Activated T-helper 9 cell treated with anti-CD3 and anti-CD28 coated beads, Interleukin-2, amount 50 U/mL, for 16 hours (primary cell): ENCODE measurements around the gene LRRC61.

Experiments
- DNase-seq: peaks from one replicate; pipeline ENCODE4 v3.0.0-alpha.2; 2020; ENCODE audit warnings: low read depth

LRRC61 gene

DNA sequence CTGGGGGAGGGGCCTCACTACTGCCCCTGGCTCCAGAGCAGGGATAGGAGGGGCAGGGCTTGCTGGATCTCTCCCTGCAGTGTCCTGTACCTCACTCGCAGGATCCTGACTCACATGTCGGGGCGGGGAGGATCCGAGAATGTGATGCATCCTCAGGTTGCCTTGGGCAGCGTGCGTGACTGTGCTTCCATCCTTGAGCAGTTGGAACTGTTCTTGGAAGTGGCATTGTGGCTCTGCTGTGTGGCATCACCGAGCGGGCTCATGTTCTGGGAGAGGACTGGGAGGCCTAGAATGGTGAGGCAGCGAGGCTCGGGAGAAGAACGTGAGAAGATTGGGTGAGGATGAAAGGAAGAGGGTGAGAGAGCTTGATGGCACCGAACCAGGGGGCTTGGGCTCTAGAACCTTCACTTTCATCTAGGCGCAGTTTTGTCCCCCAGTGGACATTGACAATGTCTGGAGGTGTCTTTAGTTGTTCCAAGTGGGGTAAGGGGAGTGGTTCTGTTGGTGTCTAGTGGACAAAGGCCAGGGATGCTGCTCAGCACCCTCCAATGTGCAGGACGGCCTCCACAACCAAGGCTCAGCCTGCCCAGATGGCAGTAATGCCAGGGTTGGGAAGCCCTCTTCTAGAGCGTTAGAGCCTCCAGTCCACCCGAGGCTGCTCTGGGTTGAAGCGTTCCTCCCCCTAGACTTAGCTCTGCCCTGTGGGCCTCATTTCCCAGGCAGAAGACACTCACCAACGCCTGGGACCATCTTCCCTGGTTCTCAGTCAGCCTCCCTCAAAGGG lies 9.9 kb downstream of the LRRC61 start:
- no peak for DNase-seq

DNA sequence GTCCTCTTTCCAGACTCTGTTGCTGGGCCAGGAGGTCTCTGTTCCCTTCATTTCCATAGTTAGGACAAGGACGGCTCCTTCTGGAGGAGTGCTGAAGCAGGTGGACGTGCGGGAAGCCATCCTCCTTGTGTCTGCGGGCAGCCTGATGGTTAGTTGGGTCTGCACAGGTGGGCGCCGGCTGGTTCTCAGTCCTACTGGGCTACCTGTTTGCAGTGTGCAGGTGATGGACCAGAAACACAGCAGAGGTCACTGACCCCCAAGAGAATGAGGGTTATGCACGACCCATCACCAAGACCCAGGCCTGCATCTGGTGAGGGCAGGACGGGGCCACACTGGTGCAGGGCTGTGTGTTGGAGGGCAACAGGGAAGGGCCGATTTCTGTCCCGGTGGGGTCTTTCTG lies 10.5 kb downstream of the LRRC61 start:
- no peak for DNase-seq

DNA sequence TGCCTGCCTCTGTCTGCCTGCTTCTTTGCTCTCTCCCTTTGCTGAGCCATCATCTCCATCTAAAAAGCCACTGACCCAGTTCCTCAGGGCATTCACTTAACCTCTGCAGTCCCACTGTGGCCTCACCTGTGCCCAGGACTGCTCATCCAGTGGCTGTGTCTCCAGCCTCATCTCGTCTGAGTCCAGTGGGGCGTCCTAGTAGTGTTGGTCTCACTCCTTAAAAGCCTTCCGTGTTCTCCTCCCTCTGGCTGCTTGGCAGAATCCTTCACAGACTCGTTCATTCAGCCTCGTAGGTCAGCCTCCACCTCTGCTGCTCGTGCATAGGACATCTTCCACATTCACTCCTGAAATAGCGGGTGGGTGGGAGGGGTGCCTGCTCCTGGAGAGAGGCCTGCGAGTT lies 11.0 kb downstream of the LRRC61 start:
- no peak for DNase-seq

DNA sequence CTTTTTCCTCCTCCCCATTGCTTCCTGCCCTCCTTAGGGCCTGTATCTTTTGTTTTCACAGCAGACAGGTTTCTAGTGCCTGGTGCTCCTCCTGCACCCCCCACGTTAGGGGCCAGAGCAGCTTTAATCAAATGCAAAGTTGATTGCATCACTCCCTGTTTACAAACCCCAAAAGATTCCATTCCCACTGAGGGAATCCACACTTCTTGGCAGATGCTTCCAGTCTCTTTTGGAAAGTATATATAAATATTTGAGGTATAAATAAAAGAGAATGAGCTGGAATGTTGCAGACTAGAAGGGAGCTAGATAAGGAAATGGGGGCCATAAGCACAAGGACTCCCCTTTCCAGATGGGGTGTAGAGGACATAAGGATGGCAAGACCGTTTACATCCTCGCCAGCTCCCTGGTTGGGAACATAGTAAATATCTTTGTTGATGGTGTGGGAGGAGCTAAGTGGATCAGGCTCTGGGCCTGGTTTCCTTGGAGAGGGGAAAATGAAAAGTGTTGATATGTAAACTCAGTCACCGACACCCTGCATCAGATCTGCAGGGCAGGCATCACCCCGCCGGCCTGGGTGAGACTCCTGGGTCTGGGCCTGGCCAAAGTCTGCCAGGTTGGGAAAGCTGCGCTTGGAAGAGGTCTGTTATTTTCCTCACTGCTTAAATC lies 12.1 kb downstream of the LRRC61 start:
- no peak for DNase-seq

DNA sequence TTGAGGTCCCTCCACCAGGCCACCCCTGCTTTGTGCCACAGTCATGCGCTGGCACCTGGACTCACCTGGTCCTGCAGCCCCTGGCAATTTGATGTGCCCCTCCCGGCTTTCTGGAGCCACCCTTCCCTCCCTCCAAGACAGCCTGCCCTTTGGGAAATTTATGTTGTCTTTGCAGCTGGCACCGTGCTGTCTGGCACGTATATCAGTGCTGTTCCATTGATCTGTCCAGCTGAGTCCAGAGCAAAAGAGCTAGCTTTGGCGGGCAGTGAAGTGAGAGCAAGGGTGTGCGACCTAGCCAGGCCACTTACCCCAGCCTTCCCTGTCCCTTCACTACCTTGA lies 12.6 kb downstream of the LRRC61 start:
- no peak for DNase-seq

DNA sequence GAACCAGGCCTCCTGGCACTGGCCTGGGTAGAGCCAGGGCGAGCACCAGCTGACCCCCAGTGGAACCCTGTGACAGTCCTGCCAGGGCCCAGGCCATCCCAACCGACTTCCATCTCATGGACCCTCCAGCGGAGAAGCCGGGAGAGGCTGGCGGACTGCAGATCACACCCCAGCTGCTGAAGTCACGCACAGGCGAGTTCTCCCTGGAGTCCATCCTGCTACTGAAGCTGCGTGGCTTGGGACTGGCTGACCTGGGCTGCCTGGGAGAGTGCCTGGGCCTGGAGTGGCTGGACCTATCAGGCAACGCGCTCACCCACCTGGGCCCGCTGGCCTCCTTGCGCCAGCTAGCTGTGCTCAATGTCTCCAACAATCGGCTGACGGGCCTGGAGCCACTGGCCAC lies 13.6 kb downstream of the LRRC61 start:
- DNase-seq = no peak

DNA sequence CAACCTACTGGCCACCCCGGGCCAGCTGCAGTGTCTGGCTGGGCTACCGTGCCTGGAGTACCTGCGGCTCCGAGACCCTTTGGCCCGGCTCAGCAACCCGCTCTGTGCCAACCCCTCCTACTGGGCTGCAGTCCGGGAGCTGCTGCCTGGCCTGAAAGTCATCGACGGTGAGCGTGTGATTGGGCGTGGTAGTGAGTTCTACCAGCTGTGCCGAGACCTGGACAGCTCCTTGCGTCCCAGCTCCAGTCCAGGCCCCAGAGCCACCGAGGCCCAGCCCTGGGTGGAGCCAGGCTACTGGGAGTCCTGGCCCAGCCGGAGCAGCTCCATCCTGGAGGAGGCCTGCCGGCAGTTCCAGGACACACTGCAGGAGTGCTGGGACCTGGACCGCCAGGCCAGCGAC lies 14.0 kb downstream of the LRRC61 start:
- DNase-seq = no peak

DNA sequence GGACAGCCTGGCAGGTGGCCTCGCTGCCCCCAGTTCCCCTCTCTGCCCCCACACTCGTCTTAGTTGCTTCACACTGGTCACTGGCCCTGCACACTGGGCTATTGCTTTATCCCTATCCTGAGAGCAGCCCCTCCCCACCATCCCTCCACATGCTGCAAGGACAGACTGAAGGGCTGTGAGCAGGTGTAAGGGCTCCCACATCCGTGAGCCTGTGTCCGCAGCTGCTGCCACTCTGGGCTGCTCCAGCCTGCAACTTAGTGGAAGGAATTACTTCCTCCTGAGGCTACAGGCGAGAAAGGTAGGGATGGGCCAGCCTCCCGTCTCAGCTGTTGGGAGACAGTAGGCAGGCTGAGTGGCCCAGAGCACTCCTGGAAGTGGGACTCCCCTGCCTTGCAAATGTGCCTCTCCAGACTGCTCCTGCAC lies 14.5 kb downstream of the LRRC61 start:
- no peak for DNase-seq

DNA sequence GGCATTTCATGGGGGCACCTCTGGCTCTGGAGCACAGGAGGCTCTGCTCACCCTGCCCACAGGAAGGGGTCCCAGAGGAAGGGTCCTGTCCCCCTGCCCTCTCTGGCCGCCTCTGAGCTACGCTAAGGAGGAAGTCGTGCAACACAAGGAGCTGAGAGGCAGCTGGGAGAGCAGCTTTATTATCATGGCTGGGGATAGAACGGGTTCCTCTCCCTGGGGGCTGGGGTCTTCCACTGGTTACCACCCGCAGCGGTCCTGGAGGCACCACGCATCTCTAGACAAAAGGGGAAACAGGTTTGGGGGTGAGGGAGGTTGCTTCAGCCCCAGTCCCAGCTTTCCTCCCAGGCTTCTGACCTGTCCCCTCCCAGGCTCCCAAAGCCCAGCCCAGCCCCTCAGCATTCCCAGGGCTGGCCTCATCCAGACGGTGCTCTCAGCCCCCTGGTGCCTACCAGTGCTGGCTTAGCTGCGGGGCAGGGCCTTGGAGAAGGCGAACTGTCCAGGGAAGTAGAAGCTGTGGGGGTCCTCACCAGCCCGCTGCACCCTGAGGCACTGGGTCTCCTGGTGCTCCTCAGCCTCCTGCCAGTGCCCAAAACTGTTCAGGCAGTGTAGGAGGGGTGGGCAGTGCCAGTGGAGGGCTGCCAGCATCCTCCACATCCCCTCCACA lies 15.1 kb downstream of the LRRC61 start:
- no peak for DNase-seq

DNA sequence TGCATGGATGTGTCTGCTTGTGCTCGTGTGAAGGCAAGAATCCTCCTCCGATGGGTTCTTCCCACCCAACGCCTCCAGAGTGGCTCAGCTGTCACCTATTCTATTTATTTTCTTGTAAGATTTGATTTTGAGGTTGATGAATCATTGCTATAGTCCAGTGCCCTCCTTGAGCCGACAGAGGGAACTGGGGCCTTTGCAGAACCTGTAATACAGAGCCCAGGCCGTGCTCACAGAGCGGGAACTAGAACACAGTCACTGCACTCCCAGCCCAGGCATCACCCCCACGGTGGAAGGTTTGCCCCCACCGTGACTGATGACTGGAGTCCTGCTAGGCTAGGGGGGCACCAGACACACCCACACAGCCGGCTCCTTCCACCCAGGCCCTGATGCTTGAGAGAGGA lies 16.3 kb downstream of the LRRC61 start:
- no peak for DNase-seq

DNA sequence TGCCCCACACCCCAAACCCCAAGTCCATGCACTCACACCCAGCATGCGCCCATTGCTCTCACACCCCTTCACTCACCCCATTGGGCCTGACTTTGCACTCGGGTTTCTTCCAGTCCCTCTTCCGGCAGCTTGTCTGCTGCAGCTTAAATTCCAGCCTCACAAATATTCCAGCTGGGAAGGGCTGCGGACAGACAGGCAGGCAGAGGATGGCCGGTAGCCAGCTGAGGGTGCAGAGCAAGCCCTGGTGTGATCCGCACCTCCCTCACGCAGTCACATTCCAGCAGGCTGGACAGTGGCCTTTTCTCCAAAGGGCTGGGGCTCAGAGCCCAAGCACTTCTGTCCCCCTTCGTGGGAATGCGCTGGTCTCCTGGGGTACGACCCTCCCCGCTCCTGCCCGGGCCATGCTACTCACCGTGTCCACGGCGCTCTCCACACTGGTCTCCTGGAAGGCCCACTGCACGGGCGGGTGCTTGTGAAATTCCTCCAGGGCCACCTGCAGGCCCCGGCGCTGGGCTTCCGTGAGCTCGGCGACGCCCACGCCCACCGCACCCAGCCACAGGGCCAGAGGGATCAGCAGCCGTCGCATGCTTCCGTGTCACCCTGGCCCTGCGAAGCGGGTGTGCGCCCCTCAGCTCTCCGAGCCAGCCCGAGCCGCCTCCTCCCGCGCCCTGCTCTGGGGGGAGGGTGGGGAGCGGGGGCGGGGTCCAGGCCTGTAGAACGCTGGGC lies 17.0 kb downstream of the LRRC61 start:
- DNase-seq = no peak

DNA sequence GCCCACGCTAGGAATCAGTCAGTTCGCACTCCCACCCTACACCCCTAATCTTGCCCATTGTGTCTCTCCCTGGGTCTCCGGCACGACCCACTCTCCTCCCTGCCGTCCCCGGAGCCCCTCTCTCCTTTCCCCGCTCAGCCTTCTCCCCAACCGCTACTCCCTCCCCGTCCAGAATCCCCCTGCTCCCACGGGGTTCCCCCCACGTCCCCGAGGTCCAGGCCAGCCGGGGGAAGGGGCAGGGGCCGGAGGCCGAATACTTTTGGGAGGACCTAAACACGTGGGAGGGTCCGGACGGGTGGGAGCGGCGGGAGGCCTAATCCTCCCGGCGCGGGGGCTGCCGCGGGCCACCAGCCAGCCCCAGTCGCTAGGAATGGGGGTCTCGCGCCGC lies 17.7 kb downstream of the LRRC61 start:
- no peak for DNase-seq

DNA sequence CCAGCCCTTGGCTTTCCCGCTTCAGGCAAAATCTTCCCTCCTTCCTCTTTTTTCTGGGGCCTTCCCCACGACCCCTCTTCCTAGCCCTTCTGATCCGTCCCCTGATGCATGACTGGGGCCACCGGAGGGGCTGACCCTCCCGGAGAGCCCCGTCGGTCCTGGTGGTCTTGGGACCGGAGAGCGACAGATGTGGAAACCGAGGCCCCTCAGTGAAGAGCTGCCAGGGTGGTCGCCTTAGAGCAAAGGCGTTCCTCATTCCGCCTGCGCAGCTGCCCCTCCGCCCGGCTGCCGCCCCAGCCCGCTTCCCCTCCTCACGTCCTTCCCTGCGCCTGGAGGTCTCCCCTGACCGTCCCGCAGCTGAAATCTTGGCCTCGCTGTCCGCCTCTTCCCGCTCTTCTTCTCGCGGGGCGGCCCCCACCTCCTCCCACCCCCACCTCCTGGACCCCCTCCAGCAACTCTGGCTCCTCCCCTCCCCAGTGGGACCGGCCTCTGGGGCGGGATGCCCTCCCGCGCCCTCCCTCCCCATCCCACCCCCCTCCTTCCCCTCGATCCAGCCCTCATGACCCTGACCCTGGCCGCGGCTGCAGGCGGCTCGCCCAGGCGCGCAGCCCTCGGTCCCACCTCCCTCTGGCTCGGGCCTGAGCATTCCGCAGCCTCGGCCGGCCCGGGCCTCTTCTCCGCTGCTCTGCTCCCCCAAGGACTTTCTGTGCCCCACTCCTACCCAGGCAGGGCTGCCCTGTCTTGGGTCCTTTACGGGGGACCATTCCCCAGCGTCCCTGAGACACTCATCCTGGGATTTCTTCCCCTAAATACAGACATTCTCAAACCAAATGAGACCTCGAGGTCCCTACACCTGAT lies 18.3 kb downstream of the LRRC61 start, which contains the start of gene RARRES2:
RARRES2 (minus strand) TSS at position 367 of the 858 bp plus-strand sequence. CDS start 1,020 bp downstream, outside the sequence.
- no peak for DNase-seq

DNA sequence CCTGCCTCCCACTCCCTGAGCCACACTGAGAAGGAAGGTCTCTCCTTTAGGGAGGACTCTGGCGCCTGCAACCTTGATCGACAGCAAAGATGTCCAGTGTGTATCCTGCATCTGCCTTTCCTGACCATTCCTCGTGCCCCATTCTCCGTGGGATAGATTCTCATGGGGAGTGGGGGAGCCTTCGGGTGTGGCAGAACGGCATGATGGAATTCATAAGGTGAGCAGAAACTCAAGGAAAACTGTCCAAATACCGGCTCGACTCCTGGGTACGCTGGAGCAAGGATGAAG lies 18.9 kb downstream of the LRRC61 start:
- DNase-seq = no peak

DNA sequence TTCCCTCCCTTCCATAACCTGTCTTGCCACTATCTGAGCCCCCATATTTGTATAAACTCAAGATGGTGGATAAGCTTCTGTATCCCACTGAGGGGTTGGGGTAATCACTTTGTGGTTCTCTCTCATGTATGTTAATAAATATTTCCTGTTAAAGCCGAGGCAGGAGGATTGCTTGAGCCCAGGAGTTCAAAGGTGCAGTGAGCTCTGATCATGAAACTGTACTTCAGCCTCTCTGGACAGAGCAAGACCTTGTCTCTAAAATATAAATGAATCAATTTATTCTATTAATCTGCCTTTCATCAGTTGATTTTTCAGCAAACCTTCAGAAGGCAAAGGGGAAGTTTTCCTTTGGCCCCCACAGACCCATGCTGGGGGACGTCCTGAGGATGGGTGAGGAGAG lies 20.1 kb downstream of the LRRC61 start:
- no peak for DNase-seq

DNA sequence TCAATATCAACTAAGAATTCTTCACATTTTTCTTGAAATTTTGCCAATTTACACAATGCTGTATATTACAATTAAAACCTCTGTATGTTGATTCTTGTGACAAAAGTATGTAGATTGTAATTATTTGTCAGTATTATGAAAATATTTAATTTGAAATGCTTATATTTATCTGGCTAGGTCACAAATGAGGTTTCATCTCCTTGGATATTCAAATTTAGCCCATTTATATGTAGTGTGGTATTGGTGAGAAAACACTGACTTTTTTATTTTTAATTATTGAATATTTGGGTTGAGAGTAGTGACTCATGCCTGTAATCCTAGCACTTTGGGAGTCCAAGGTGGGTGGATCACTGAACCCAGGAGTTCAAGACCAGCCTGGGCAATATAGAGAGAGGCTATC lies 21.1 kb downstream of the LRRC61 start:
- no peak for DNase-seq

DNA sequence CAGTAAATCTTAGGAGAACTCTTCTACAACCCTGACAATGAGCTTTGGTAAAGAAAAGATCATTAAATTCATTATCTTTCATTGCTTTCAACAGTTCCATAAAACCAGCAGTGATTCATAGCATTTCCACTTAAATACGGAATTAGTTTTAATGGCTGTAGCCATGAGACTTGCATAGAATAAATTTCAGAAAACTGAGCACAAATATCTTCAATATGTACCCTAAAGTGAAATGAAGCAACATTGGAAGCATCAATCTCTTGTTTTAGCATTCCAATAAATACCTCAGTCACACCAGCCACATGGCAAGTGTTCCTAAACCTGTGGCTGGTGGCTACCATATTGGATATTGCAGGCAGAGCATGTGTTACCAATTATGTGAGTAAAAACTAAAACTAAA lies 21.9 kb downstream of the LRRC61 start:
- DNase-seq = no peak

DNA sequence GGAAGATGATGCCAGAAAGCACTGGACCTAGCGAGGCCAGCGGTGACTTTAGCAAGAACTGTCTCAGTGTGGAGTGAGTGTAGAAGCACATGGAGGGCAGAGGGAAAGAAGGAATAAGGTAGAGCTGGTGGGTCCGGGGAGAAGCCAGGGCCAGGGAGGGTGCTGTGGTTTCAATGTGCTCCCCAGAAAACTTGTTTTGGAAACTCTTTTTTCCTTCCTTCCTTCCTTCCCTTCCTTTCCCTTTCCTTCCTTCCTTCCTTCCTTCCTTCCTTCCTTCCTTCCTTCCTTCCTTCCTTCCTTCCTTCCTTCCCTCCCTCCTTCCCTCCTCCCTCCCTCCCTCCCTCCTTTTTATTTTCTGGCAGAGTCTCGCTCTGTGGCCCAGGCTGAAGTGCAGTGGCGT lies 23.8 kb downstream of the LRRC61 start:
- no peak for DNase-seq

DNA sequence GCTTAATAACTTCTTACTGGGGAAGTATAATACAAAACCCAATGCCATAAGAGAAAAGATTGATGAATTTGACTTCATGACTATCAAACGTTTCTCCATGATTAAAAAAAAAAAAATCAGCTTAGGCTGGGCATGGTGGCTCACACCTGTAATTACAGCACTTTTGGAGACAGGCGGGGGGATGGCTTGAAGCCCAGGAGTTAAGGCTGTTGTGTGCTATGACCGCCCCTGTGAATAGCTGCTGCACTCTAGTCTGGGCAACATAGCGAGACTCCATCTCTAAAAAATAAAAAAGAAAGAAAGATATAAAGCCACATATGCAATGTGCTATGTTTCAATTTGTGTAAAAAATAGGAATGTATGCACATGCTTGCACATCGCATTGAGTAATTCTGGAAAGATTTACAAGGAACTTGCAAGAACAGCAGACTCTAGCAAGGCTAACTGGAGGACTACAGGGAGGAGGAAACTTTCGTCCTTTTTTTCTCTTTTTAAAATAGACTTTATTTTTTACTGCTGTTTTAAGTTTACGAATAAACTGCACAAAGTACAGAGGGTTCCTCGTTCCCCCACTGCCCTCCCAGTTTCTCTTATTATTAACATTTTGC lies 28.5 kb downstream of the LRRC61 start:
- no peak for DNase-seq

DNA sequence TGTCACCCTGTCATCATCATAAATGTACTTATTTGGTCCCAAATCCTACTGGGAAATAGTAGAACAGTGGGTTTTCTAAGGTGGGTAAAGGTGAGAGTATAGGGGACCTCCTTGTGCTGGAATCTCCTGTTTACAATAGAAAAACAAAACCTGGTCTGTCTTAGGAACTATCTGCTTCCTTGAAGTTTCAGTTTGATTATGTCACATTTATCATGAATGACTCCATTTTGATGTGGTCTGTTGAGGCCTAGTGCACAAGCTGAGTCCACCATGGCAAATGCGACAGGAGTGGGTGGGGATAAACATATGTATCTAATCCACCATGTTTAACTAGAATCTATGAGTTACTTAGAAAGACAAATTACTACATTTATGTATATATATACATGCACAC lies 32.5 kb downstream of the LRRC61 start:
- DNase-seq = no peak

DNA sequence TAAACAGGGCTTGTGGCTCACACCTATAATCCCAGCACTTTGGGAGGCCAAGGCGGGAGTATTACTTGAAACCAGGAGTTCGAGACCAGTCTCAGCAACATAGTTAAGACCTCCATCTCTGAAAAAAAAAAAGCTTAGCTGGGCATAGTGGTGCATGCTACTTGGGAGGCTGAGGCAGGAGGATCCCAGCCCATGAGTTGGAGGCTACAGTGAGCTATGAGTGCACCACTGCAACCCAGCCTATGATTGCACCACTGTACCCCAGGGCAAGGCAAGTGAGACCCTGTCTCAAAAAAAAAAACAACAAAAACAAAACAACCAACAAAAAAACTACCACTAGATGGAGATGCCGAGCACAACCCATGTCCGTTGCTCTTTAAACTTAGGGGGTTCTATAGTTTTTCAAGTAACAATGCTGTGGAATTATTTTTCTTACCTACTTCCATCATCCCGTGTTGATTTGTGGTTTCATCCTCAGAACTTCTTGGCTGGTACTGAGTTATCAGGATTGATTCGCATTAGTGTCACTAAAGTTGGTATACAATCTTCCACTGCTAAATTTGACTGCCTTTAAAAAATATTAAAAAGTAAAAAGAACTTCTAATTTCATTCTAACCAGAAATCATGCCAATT lies 33.2 kb downstream of the LRRC61 start:
- no peak for DNase-seq
